HFF-Myc (cell line): ENCODE measurements around the gene MUC6.

ENCODE experiments used
- DNase-seq: peaks from one replicate; pipeline ENCODE4 v3.0.0-alpha.2; 2011; ENCODE audit warnings: low read depth; ENCODE audit errors: extremely low read depth
- H3K4me3 ChIP-seq: replicated peaks from 2 replicates; pipeline ENCODE4 v1.5.1; 2011; ENCODE audit warnings: low read depth, mild to moderate bottlenecking, control low read depth, low read length
- TF ChIP-seq, protein P1 (sequence below): IDR thresholded peaks from 2 replicates; pipeline ENCODE4 v1.5.1; 2012; ENCODE audit warnings: mild to moderate bottlenecking, low read depth, low read length, control low read depth; ENCODE audit errors: missing control alignments

Gene MUC6

DNA sequence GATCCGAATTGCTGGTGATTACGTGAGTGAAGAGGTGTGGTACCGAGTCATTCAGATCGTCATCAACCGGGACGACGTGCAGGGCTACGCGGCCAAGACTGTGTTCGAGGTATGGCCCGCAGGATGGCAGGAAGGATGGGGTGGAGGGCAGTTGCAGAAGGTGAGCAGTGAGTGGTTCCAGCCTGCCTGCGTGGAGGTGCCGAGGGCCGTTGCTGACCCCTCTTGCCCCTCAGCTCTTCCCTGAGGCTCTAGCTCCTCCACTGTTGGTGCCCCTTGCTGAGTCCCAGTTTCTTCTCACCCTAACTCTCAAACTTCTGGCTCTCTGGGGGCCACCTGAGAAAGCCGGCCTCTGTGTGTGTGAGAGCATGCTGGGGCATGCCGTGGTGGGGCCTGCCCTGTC lies 43.9 kb downstream of the MUC6 start:
- TF ChIP-seq, protein P1, sequence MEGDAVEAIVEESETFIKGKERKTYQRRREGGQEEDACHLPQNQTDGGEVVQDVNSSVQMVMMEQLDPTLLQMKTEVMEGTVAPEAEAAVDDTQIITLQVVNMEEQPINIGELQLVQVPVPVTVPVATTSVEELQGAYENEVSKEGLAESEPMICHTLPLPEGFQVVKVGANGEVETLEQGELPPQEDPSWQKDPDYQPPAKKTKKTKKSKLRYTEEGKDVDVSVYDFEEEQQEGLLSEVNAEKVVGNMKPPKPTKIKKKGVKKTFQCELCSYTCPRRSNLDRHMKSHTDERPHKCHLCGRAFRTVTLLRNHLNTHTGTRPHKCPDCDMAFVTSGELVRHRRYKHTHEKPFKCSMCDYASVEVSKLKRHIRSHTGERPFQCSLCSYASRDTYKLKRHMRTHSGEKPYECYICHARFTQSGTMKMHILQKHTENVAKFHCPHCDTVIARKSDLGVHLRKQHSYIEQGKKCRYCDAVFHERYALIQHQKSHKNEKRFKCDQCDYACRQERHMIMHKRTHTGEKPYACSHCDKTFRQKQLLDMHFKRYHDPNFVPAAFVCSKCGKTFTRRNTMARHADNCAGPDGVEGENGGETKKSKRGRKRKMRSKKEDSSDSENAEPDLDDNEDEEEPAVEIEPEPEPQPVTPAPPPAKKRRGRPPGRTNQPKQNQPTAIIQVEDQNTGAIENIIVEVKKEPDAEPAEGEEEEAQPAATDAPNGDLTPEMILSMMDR, result no peak
- no peak overlapping the region for H3K4me3 ChIP-seq
- no peak for DNase-seq

DNA sequence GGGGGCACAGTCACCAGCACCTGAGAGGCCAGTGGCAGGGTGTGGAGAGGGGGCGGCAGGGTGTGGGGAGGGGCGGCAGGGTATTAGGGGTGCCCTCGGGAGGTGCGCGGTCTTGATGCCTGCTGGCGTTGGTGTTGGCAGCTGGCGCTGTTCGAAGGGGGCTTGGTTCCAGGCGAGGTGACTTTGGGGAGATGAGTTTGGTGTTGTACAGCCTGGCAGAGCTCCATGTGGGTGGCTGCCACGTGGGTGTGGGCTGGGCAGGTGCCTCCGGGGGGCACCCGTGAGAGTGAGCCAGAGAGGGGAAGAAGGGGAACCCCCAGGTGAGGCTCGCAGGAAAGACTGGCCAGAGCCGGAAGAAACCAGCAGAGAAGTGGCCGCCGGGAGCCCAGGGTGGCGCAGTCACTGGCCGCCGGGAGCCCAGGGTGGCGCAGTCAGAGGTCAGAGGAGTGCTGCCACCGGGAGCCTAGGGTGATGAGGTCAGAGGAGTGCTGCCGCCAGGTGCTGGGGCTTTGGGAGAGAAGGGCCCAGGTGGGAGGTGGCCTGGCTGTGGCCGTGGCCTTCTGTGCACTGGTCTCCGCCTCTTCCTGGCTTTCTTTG lies 44.7 kb downstream of the MUC6 start:
- no peak overlapping the region for H3K4me3 ChIP-seq
- no peak for DNase-seq
- TF ChIP-seq, protein P1, result no peak

DNA sequence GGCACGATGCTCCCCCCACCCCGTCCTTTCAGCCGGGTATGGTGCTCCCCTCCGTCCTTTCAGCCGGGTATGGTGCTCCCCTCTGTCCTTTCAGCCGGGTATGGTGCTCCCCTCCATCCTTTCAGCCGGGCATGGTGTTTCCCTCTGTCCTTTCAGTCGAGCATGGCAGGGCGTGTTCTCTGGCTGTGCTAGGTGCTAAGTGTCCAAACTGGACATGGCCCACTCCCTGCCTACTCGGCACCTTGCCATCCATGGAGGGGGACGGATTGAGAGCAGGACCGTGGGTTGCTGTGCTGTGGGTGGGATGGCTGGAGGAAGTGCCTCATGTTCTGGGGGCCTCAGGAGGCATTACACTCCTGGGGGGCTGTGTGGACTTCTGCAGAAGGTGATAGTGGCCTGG lies 45.5 kb downstream of the MUC6 start:
- no peak overlapping the region for H3K4me3 ChIP-seq
- TF ChIP-seq, protein P1, result no peak
- DNase-seq, result no peak

DNA sequence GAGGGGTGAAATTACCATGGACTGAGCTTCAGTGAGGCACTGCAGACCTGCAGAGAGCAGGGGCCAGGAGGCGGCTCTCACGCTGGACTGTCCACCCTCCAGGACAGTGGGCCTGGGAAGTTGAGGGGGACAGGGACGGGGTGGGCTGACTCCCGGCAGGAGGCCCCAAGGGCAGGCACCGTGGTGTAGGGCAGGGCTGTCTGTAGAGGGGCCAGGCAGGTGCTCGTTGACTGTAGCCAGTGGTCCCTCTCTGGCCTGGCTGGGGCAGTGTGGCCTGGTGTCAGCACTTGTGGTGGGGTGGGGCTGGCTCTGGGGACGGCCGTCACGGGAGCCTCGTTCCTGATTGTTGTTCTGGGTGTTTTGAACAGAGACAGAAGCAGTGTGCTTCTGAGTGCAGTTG lies 46.4 kb downstream of the MUC6 start:
- DNase-seq, result no peak
- no peak overlapping the region for H3K4me3 ChIP-seq
- TF ChIP-seq, protein P1, result no peak

DNA sequence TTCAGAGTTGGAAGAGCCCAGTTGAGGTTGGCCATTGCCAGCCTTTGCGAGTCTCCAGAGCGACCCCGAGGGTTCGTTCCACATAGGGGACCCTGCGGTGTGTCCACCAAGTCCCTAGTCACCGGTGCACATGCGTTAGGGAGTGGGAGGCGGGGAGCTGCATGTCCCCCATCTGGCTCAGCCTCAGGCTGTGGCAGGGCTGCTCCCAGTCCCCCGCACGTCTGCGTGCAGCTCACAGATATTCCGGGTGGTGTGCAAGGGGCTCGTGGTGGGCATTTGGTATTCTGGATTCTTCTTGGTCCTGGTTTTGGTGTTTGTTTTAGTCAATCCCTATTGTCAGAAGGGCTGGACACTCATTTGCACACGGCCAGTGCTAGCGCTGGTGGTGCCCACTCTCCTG lies 48.8 kb downstream of the MUC6 start:
- no peak overlapping the region for H3K4me3 ChIP-seq
- TF ChIP-seq, protein P1, result no peak
- no peak for DNase-seq

DNA sequence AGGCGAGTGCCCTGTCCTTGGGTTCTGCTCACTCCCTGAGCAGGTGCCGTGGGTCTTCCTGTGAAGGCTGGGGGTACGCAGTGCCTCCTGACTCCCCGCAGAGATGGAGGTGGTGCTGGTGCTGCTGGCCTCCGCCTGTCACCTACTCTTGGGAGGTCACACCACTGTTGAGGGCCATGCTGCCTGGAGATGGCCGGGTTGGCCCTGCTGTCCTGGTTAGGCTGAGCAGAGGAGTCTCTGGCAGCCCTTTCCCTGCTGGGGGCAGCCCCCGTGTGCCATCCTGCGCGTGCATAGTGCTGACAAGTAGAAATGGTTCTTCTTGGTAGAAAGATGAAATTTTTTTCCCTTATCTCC lies 49.6 kb downstream of the MUC6 start:
- no peak for DNase-seq
- TF ChIP-seq, protein P1, result no peak
- H3K4me3 ChIP-seq, result no peak overlapping the region
